GM12891 (cell line): ENCODE results near the gene ALDH1L1.

Source experiments
- POLR2A ChIP-seq: IDR thresholded peaks from 2 replicates; pipeline ENCODE4 v1.6.1; 2011; ENCODE audit warnings: low read depth, low read length, control low read depth
- POLR2AphosphoS5 ChIP-seq: IDR thresholded peaks from 2 replicates; pipeline ENCODE4 v1.6.1; 2011; ENCODE audit warnings: low read depth, low read length, control low read depth

DNA sequence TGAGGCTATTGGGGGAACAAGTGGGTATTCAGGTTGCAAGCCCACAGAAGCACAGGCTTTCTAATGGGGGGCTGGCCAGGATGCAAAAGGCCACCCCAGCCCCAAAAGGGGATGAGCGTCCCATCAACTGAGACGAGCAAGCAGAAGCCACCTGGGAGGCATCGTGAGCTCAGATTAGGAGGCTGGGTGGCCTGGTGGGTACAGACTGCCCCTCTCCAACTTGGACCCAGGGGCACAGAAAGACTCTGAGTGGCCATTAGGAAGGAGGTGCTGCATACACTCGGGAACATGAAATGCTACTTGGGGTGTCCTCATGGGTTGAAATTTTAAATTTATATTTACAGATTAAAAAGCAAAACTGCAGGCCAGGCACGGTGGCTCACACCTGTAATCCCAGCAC is 125.5 kb downstream of the ALDH1L1 start:
- no peak for TF ChIP-seq POLR2A
- TF ChIP-seq POLR2AphosphoS5: no peak
